Right lobe of liver (tissue), 6 donors: ENCODE results near the gene ONECUT2. TPM values are rescaled to one million over a fixed set of nuclear protein-coding genes. Genes with fewer than 3 reads are reported as not detected.
A peak's percentile ranks its signal among the peaks of the same experiment; 100 is the strongest.

ENCODE experiments used
- ATAC-seq, 4 donors: fragments of 200-7000 bp; cut with Tn5 transposase; one replicate each; pipeline ENCODE4 v1.9.1; 2020; ENCODE audit warnings: mild to moderate bottlenecking in 4 of 4, moderate library complexity in 4 of 4
- DNase-seq, 3 donors: peaks; one replicate each; pipeline ENCODE4 v3.0.0-alpha.2; 2020
- H3K27ac ChIP-seq, 3 donors: fragments of 200-600 bp; one replicate each; pipeline ENCODE4 v1.8.0; 2022
- H3K27me3 ChIP-seq, 2 donors: fragments of 200-600 bp; one replicate each; pipeline ENCODE4 v1.8.0; 2022
- H3K36me3 ChIP-seq, 4 donors: fragments of 200-600 bp; sonication (generic) in 1 of 4; one replicate each; pipeline versions ENCODE4 v1.5.1 to v1.8.0; 2017 to 2022; ENCODE audit warnings: control low read depth in 1 of 4
- H3K4me1 ChIP-seq, 4 donors: fragments of 200-600 bp; sonication (generic) in 1 of 4; one replicate each; pipeline versions ENCODE4 v1.5.1 to v1.8.0; 2017 to 2022; ENCODE audit warnings: control low read depth in 1 of 4
- H3K4me3 ChIP-seq, 3 donors: fragments of 200-600 bp; one replicate each; pipeline ENCODE4 v1.8.0; 2022
- H3K9me3 ChIP-seq, 4 donors: fragments of 200-600 bp; sonication (generic) in 1 of 4; one replicate each; pipeline versions ENCODE4 v1.5.1 to v1.8.0; 2017 to 2022; ENCODE audit warnings: control low read depth in 1 of 4
- CTCF ChIP-seq, 4 donors: fragments of 200-600 bp in 3 of 4; fragments of 450-650 bp in 1 of 4; IDR thresholded peaks; one replicate each; pipeline versions ENCODE4 v1.5.1 to v1.8.0; 2016 to 2022; ENCODE audit warnings: antibody characterized with exemption in 4 of 4, mild to moderate bottlenecking in 2 of 4
- POLR2A ChIP-seq: fragments of 450-650 bp; IDR thresholded peaks from one replicate; pipeline ENCODE4 v1.6.1; 2017; ENCODE audit warnings: antibody characterized with exemption, mild to moderate bottlenecking
- WGBS: methylation state at CpG from one replicate; pipeline ENCODE4 v1.1.6; 2018; ENCODE audit warnings: low coverage, low lambda C conversion rate; ENCODE audit not compliant: insufficient coverage; ENCODE audit errors: missing lambda C conversion rate; 5-methylcytosine and 5-hydroxymethylcytosine counted together
- intact Hi-C, 2 donors: fragments of 100-400 bp; cut with DNase I; formaldehyde crosslinking; loops; one replicate each; pipeline versions ENCODE4 v1.11.2 to v1.14.1; 2022
- total RNA-seq, 6 experiments: library from RNA; depleted of rRNA in 2 of 6; stranded (reverse); fragments of >200 nt in 2 of 6; fragmentation: NEBNext Ultra II Directional in 3 of 6; extraction: Animal tissue kit (Norgen Biotek cat#: 25700) in 3 of 6; gene quantifications; one replicate each; pipeline versions ENCODE4 v1.1.0 to v1.2.4, GENCODE V29; 2016 to 2023
- donor health status: DM: no; HTN: yes; CAD: no.
- donor health status: DM: no; HTN: no; CAD: no.
- donor health status: DM: no; HTN: no; CAD: no.
- donor health status: DM: no; HTN: yes; CAD: no.
- donor health status: DM: no; HTN: yes; CAD: no.

ONECUT2 gene
- total RNA-seq, 6 experiments from 2014 or later, result 7.7 to 25.8 (median 14.2) TPM

DNA sequence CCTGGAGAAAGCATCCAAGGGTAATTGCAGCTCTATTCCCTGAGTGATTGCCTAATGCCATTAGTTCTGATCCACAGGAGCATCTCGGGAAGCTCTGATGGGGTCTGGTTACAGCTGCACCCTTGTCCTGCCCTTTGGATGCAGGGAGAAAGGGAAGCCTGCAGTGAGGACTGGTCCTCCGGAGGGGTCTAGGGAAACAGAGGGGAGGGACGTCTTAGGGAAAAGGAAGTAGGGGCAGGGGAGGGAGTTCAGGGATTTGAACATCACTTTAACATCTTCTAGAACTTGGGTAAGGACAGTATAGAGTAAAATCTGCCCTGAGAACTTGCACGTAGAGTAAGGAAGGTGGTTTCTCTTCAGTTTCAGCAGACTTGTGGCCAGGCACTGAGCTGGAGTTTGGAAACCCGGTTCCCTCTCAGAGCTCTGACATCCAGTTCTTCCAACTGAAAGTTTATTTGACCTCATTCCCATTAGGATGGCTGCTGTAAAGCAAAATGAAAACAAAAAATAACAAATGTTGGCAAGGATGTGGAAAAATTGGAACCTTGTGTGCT is 20.5 kb downstream of the ONECUT2 start:
- H3K9me3 ChIP-seq, result no peaks in the 10 kb centered on the region
- DNase-seq, result no peak
- H3K4me3 ChIP-seq, result no peak overlapping the region
- no peaks in the 10 kb centered on the region for H3K27me3 ChIP-seq
- no peak for ATAC-seq
- intact Hi-C loops, result no loop called here
- H3K36me3 ChIP-seq, result peaks cover 0 to 1% (median 0%) of the 10 kb centered on the region in 4 donors
- WGBS, result 73% methylated on average over 5 of the region's 5 CpGs
- H3K4me1 ChIP-seq, result no peaks in the 10 kb centered on the region
- no peak overlapping the region for H3K27ac ChIP-seq
- no peak for TF ChIP-seq CTCF (IDR thresholded peaks at IDR 0.05)
- no peak for TF ChIP-seq POLR2A

GRCh38 chr18:57461652-57462269 is 26.6 kb downstream of the ONECUT2 start:
- intact Hi-C loops, result no loop called here
- ATAC-seq (peak; percentile 72 to 81 (median 78)), DNase-seq (peak in 2 of 3 donors; percentile 39 to 55)
- no peaks in the 10 kb centered on the region for H3K9me3 ChIP-seq
- no peak overlapping the region for H3K4me3 ChIP-seq
- no peak overlapping the region for H3K27ac ChIP-seq
- TF ChIP-seq CTCF (IDR thresholded peaks at IDR 0.05) (peak in 1 of 4 donors; percentile 6), POLR2A (no peak)
- no peaks in the 10 kb centered on the region for H3K36me3 ChIP-seq
- 66% methylated on average over 3 of the region's 3 CpGs for WGBS
- H3K4me1 ChIP-seq, result peaks cover 0 to 23% (median 6%) of the 10 kb centered on the region in 4 donors
- no peaks in the 10 kb centered on the region for H3K27me3 ChIP-seq

DNA sequence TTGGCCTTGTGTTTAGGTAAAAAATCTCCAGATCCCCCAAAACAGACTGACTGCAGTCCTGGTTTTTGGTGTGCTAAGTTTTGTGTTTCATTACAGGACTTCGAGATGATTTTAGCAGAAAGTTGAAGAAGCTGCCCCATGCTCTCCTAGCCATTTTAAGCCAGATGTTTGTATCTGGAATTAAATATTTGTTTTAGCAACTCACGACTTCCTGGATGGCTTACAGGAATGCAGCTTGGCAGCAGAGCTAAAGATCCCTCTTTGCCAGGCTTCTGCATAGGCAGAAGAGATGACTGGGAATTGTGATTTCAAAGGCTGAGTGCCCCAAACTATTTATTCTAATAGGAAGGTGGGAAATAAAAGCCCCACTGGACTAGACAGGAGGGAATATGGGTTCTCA is 31.1 kb downstream of the ONECUT2 start:
- H3K36me3 ChIP-seq, result no peaks in the 10 kb centered on the region
- H3K27ac ChIP-seq, result no peak overlapping the region
- DNase-seq, result peak in 1 of 3 donors; percentile 65
- no peak overlapping the region for H3K4me3 ChIP-seq
- peak; percentile 84 to 91 (median 89) for ATAC-seq
- no peaks in the 10 kb centered on the region for H3K27me3 ChIP-seq
- H3K4me1 ChIP-seq, result peaks cover 0 to 27% (median 8%) of the 10 kb centered on the region in 4 donors
- TF ChIP-seq CTCF (IDR thresholded peaks at IDR 0.05), result no peak
- TF ChIP-seq POLR2A, result no peak
- intact Hi-C loops, result no loop called here
- WGBS, result 7% methylated on average over 2 of the region's 2 CpGs
- no peaks in the 10 kb centered on the region for H3K9me3 ChIP-seq

DNA sequence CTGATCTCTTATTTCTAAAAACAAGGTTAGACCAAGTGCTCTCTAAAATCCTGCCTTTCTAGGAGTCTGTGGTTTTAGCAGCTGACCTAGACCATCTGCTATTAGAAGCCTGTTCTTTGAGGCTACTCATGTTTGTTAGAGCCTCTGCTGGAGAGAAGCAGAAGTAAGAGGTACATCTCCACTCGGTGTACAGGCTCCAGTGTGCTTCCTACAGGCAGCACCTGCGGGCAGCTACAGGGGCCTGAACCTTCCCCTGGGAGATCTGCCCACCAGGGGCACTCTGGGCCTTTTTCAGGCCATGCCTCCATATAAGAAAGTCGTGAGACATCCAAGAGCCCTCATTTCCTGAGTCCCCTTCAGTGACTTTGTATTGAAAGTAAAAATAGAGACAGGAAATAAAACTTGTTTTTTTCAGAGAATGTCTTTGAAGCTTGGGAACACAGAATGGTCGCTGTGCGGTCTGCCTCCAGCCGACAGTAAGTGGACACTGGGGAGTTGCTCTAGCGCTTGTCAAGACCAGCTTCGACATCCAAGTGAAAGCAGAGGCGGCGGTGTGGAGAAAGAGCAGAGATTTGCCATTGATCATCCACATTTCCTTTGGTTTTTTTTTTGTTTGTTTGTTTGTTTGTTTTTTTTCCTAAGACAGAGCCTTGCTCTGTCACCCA is 31.7 kb downstream of the ONECUT2 start:
- Histone ChIP-seq H3K27me3 (no peaks in the 10 kb centered on the region), H3K9me3 (no peaks in the 10 kb centered on the region), H3K4me3 (no peak overlapping the region), H3K27ac (no peak overlapping the region), H3K36me3 (no peaks in the 10 kb centered on the region), H3K4me1 (peaks cover 0 to 27% (median 8%) of the 10 kb centered on the region in 4 donors)
- no peak for DNase-seq
- TF ChIP-seq CTCF (IDR thresholded peaks at IDR 0.05), result no peak
- intact Hi-C loops, result no loop called here
- WGBS, result 69% methylated on average over 10 of the region's 10 CpGs
- ATAC-seq, result peak in 2 of 4 donors; percentile 12 to 18
